NT2/D1 (cell line): ENCODE results near the gene DSTN.

Source experiments
- YY1 ChIP-seq: IDR thresholded peaks from 2 replicates; pipeline ENCODE4 v1.6.1; 2011; ENCODE audit not compliant: insufficient read length, insufficient read depth
- ZNF274 ChIP-seq: IDR thresholded peaks from 2 replicates; pipeline ENCODE4 v1.6.1; 2011; ENCODE audit warnings: mild to moderate bottlenecking, low read depth, low read length

DNA sequence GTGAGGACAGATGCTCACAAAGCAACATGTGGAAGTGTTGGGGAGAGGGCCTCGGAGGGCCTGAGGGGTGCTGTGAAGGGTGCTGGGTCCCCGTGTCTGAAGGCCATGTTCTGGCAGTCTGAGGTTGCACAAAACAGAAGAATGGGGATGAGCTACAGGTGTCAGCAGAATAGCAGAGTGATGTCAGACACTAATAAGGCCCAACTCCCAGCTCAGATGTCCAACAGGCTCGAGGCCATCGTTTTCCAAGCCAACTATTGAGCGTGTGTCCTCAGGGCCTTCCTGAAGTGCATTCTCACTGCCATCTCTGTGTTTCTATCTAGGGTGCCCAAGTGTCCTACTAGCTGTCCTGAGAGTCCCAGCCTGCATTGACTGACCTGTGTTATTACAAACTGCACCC is 46.5 kb upstream of the DSTN start:
- TF ChIP-seq ZNF274 (no peak), YY1 (no peak)
